ENCODE results near the gene GCM1. TPM values are rescaled to one million over a fixed set of nuclear protein-coding genes. Genes with fewer than 3 reads are reported as not detected.

GCM1 gene
- under 1 TPM in 1 of 4 donors, not detected in 3; 0.32 TPM for total RNA-seq

GRCh38 chr6:53148684-53149083, at the start of gene GCM1:
TSS of gene GCM1 (minus strand) at chr6:53148841. CDS start at chr6:53145632, 3,209 bp downstream.
- Histone ChIP-seq H3K27ac (replicated peaks in 1 of 4) (no peak within 1 kb of the TSS), H3K27me3 (no peaks in the 10 kb centered on the region), H3K4me1 (peaks cover 0 to 17% (median 13%) of the 10 kb centered on the region in 4 donors), H3K36me3 (no peaks in the 10 kb centered on the region), H3K9me3 (no peaks in the 10 kb centered on the region), H3K4me3 (no peak within 1 kb of the TSS)
- 89% methylated on average over 5 of the region's 5 CpGs for WGBS
- TF ChIP-seq POLR2A (IDR thresholded peaks at IDR 0.05; ENCODE audit: low read depth) (no peak), POLR2AphosphoS5 (IDR thresholded peaks at IDR 0.05) (no peak)
- intact Hi-C loops (cut with DNase I), result no loop called here
- peak; percentile 62 for DNase-seq (ENCODE audit: extremely low spot score)

- no peak for TF ChIP-seq CTCF (IDR thresholded peaks at IDR 0.05)
- TF ChIP-seq EP300 (IDR thresholded peaks at IDR 0.05), result no peak
- TF ChIP-seq POLR2AphosphoS5 (IDR thresholded peaks at IDR 0.05), result no peak
- TF ChIP-seq POLR2A (IDR thresholded peaks at IDR 0.05; ENCODE audit: low read depth), result no peak
- Histone ChIP-seq H3K4me1 (peaks cover 0 to 6% (median 2%) of the 10 kb centered on the region in 4 donors), H3K36me3 (no peaks in the 10 kb centered on the region), H3K27ac (replicated peaks in 1 of 4) (no peak overlapping the region), H3K9me3 (no peaks in the 10 kb centered on the region), H3K27me3 (no peaks in the 10 kb centered on the region), H3K4me3 (no peak overlapping the region)
- intact Hi-C loops (cut with DNase I), result no loop called here
- WGBS, result 86% methylated on average over 3 of the region's 3 CpGs
- no peak for DNase-seq (ENCODE audit: extremely low spot score)
Observed at GRCh38 chr6:53197553-53197952, 48.9 kb upstream of the GCM1 start.

- TF ChIP-seq EP300 (IDR thresholded peaks at IDR 0.05), result no peak
- peaks cover 0 to 7% (median 2%) of the 10 kb centered on the region in 4 donors for H3K4me1 ChIP-seq
- no peak overlapping the region for H3K27ac ChIP-seq (replicated peaks in 1 of 4)
- no peaks in the 10 kb centered on the region for H3K36me3 ChIP-seq
- no peaks in the 10 kb centered on the region for H3K27me3 ChIP-seq
- intact Hi-C loops (cut with DNase I), result no loop called here
- no peaks in the 10 kb centered on the region for H3K9me3 ChIP-seq
- no peak for DNase-seq (ENCODE audit: extremely low spot score)
- 84% methylated on average over 4 of the region's 4 CpGs for WGBS
- no peak overlapping the region for H3K4me3 ChIP-seq
Observed at GRCh38 chr6:53195048-53195447, 46.4 kb upstream of the GCM1 start.

- H3K4me3 ChIP-seq, result no peak overlapping the region
- no peak overlapping the region for H3K27ac ChIP-seq (replicated peaks in 1 of 4)
- intact Hi-C loops (cut with DNase I), result no loop called here
- TF ChIP-seq CTCF (IDR thresholded peaks at IDR 0.05), result no peak
- no peak for TF ChIP-seq EP300 (IDR thresholded peaks at IDR 0.05)
- TF ChIP-seq POLR2A (IDR thresholded peaks at IDR 0.05; ENCODE audit: low read depth), result no peak
- TF ChIP-seq POLR2AphosphoS5 (IDR thresholded peaks at IDR 0.05), result no peak
- H3K27me3 ChIP-seq, result no peaks in the 10 kb centered on the region
- H3K9me3 ChIP-seq, result no peaks in the 10 kb centered on the region
- no peak for DNase-seq (ENCODE audit: extremely low spot score)
- H3K36me3 ChIP-seq, result no peaks in the 10 kb centered on the region
- peaks cover 0 to 7% (median 2%) of the 10 kb centered on the region in 4 donors for H3K4me1 ChIP-seq
- 60% methylated on average over 5 of the region's 5 CpGs for WGBS
Observed at GRCh38 chr6:53192682-53193188, 44.1 kb upstream of the GCM1 start.

GRCh38 chr6:53189554-53189953, 40.9 kb upstream of the GCM1 start:
- no peaks in the 10 kb centered on the region for H3K36me3 ChIP-seq
- no peak overlapping the region for H3K27ac ChIP-seq (replicated peaks in 1 of 4)
- H3K9me3 ChIP-seq, result no peaks in the 10 kb centered on the region
- TF ChIP-seq POLR2AphosphoS5 (IDR thresholded peaks at IDR 0.05), result no peak
- no peak for TF ChIP-seq EP300 (IDR thresholded peaks at IDR 0.05)
- no peak for TF ChIP-seq POLR2A (IDR thresholded peaks at IDR 0.05; ENCODE audit: low read depth)
- no peak for TF ChIP-seq CTCF (IDR thresholded peaks at IDR 0.05)
- peaks cover 0 to 7% (median 2%) of the 10 kb centered on the region in 4 donors for H3K4me1 ChIP-seq
- no peak overlapping the region for H3K4me3 ChIP-seq
- intact Hi-C loops (cut with DNase I), result loop anchor here (10.0 kb wide), 1 partner anchor 85 kb away; no protein-coding TSS in a partner anchor
- no peaks in the 10 kb centered on the region for H3K27me3 ChIP-seq
- no peak for DNase-seq (ENCODE audit: extremely low spot score)

GRCh38 chr6:53188833-53189232, 40.2 kb upstream of the GCM1 start:
- TF ChIP-seq POLR2A (IDR thresholded peaks at IDR 0.05; ENCODE audit: low read depth), result no peak
- TF ChIP-seq POLR2AphosphoS5 (IDR thresholded peaks at IDR 0.05), result no peak
- no peak for TF ChIP-seq CTCF (IDR thresholded peaks at IDR 0.05)
- TF ChIP-seq EP300 (IDR thresholded peaks at IDR 0.05), result no peak
- Histone ChIP-seq H3K36me3 (no peaks in the 10 kb centered on the region), H3K9me3 (no peaks in the 10 kb centered on the region), H3K4me3 (no peak overlapping the region), H3K27ac (replicated peaks in 1 of 4) (no peak overlapping the region), H3K27me3 (no peaks in the 10 kb centered on the region), H3K4me1 (peaks cover 0 to 7% (median 2%) of the 10 kb centered on the region in 4 donors)
- intact Hi-C loops (cut with DNase I), result loop anchor here (10.0 kb wide), 1 partner anchor 86 kb away; no protein-coding TSS in a partner anchor
- 86% methylated on average over 2 of the region's 2 CpGs for WGBS
- no peak for DNase-seq (ENCODE audit: extremely low spot score)

All from esophagus muscularis mucosa (tissue), 4 donors.